GM13976 (cell line): ENCODE results near the gene LIPN.
"Not testable (repeated sequence)": the region's sequence is repeated elsewhere in the genome, so short reads cannot be mapped to it uniquely, and the experiment has no call there.

Experiments
- DNase-seq: peaks from one replicate; pipeline ENCODE4 v3.0.0; 2012; ENCODE audit warnings: low spot score
- in situ Hi-C: fragments of 300-500 bp; cut with MboI; formaldehyde crosslinking; loops from one replicate; pipeline ENCODE4 v1.12.0; 2022; ENCODE audit warnings: low sequenced_read_pairs, mixed read lengths, inconsistent platforms; ENCODE audit not compliant: unreplicated experiment
- TF ChIP-seq, protein P1 (sequence below): IDR thresholded peaks from 2 replicates; pipeline ENCODE4 v1.5.1; 2012; ENCODE audit warnings: borderline replicate concordance, mild to moderate bottlenecking; ENCODE audit not compliant: insufficient read depth; ENCODE audit errors: extremely low read depth, missing control alignments, control extremely low read depth

LIPN gene

GRCh38 chr10:88731296-88731695 is 28.5 kb upstream of the LIPN start:
- TF ChIP-seq, protein P1, sequence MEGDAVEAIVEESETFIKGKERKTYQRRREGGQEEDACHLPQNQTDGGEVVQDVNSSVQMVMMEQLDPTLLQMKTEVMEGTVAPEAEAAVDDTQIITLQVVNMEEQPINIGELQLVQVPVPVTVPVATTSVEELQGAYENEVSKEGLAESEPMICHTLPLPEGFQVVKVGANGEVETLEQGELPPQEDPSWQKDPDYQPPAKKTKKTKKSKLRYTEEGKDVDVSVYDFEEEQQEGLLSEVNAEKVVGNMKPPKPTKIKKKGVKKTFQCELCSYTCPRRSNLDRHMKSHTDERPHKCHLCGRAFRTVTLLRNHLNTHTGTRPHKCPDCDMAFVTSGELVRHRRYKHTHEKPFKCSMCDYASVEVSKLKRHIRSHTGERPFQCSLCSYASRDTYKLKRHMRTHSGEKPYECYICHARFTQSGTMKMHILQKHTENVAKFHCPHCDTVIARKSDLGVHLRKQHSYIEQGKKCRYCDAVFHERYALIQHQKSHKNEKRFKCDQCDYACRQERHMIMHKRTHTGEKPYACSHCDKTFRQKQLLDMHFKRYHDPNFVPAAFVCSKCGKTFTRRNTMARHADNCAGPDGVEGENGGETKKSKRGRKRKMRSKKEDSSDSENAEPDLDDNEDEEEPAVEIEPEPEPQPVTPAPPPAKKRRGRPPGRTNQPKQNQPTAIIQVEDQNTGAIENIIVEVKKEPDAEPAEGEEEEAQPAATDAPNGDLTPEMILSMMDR, result no peak
- in situ Hi-C loops, result no loop called here
- DNase-seq, result no peak

- DNase-seq, result peak; percentile 40
- TF ChIP-seq, protein P1, result no peak
- in situ Hi-C loops, result no loop called here
These were observed 26.6 kb upstream of the LIPN start for GRCh38 chr10:88733215-88733614.

DNA sequence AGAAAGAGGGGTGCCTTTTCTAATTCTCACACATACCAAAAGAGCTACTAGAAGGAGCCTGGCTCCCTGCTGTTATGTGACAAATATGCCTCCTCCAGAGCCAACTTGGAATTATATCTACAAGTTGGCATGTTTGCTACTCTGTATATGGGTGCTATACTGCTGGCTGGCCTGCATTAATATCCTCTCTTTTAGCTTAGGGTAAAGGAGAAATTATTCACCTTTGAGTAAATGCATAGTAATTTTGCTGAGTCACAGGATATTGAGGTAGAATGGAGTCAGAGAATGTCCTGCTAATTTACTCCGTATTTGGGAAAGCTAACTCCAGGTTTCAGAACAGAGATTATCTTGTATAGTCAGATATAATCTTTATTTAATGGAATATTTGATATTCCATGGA is 24.2 kb upstream of the LIPN start:
- TF ChIP-seq, protein P1, result no peak
- in situ Hi-C loops, result no loop called here
- DNase-seq, result no peak

DNA sequence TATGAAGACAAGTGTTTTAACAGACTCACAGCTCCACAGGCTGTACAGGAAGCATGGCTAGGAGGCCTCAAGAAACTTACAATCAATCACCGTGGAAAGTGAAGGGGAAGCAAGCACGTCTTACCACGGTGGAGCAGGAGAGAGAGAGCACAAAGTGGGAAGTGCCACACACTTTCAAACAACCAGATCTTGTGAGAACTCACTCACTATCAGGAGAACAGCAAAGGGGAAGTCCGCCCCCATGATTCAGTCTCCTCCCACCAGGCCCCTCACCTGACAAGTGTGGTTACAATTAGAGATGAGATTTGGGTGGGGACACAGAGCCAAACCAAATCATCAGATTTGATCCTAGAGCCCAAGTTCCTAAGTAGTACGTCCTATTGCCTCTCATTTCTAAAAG is 17.9 kb upstream of the LIPN start:
- in situ Hi-C loops, DNase-seq: not testable (repeated sequence)

DNA sequence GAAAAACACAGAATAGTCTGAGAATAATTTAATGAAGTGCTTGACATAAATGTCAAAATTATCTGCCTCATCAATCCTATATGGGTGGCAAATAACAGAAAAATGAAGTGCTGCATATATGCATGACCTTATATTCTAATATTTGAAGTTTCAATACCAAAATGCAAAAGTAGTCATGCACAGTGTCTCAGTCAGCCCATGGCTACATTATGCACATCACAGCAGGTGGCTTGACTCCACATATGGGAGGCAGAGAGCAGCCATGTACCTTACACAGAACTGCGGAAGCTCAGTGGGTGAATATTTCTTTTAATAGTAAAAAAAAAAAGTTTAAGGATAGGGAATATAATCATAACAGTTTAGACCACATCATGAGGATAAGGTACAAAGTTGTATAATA is 17.4 kb upstream of the LIPN start:
- in situ Hi-C loops, result no loop called here
- TF ChIP-seq, protein P1, result no peak
- no peak for DNase-seq

- DNase-seq, result no peak
- TF ChIP-seq, protein P1, result no peak
- in situ Hi-C loops, result no loop called here
These were observed 15.8 kb upstream of the LIPN start for GRCh38 chr10:88744002-88744401.

DNA sequence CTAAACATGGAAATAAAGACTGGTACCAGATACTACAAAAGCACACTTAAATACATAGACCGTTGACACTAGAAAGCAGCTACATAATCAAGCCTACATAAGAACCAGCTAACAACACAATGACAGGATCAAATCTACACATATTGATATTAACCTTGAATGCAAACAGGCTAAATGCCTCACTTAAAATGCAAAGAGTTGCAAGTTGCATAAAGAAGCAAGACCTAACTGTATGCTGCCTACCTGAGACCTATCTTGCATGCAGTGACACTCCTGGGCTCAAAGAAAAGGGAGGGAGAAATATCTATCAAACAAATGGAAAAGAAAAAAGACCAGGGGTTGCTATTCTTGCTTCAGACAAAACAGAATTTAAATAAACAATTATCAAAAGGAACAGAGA is 14.2 kb upstream of the LIPN start:
- in situ Hi-C loops, result no loop called here
- TF ChIP-seq, protein P1, result no peak
- no peak for DNase-seq
